NCI-H2227 (cell line): ENCODE data around the gene KSR1.
"Not testable (repeated sequence)": the region's sequence is repeated elsewhere in the genome, so short reads cannot be mapped to it uniquely, and the experiment has no call there.

Source experiments
- DNase-seq: peaks from one replicate; lab custom pipeline; 2025; ENCODE audit not compliant: unreplicated experiment; lab: John Stamatoyannopoulos, UW

KSR1 gene

DNA sequence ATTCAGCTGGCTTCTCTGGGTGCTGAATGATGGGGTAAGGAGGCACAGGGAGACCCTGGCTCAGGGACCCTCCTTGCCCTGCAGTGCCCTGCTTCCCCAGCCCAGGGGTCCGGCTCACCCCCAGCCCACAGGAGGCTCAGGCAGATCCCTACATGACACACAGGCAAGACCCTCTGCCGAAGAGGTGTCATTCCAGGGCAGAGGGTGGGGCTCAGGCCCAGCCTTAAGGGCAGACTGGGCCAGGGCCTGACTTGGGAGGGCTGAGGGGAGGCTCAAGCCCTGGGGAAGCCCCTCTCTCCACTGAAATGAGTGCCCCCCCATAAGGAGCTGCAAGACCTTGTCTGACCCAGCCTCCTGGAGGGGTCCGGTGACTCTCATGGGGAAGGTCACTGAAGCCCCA lies 30.3 kb upstream of the KSR1 start:
- no peak for DNase-seq

DNA sequence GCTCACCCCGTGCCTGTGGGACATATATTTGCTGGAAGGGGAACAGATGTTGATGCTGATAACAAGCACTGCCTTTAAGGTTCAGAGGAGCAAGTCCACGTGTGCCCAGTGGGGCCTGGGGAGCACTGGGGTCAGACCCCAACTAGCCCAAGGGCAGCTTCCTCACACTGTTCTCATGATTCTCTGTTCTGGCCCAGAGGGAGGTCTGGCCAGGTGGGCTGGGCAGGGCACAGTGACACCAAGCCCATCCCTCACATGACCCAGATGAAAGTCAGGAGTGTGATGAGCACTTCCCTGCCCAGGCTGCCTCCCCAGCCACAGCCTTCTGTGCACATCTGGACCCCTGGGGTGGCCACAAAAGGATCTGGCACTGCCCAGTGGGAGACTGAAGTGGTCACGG lies 29.8 kb upstream of the KSR1 start:
- DNase-seq, result not testable (repeated sequence)

- not testable (repeated sequence) for DNase-seq
These were observed 28.9 kb upstream of the KSR1 start for GRCh38 chr17:27427166-27427862.

DNA sequence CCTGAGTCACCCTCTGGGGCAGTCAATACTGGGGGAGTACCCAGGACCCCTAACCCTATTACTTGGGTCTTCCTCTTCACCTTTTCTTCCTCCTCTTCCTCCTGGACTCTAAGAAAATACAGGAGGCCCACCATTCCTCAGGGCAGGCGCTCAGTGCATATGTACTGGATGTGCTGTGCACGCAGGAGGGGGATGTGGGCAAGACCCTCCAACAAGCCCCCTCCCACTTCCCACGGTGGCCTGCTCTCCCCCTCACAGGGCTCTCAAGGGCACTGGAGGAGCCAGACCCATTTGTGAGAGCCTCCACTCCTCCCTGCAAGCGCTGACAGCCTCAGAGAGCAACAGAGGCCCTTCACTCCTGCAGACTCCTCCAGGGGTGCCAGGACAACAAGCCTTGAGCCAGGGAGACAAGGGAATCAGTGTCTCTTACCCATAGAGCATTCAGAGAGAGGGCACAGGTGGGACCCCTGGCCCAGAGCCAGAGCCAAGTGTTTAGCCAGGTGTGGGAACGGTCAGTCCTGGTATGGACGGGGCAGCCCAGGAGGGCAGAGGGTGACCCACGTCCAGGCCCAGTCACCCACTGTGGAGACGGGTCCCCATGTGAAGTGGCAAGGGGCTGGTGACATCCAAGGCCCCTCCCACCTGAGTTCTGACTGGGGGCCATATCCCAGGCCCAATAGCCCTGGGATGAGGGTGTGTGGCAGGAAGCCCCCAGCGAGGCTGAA lies 27.3 kb upstream of the KSR1 start:
- no peak for DNase-seq

DNA sequence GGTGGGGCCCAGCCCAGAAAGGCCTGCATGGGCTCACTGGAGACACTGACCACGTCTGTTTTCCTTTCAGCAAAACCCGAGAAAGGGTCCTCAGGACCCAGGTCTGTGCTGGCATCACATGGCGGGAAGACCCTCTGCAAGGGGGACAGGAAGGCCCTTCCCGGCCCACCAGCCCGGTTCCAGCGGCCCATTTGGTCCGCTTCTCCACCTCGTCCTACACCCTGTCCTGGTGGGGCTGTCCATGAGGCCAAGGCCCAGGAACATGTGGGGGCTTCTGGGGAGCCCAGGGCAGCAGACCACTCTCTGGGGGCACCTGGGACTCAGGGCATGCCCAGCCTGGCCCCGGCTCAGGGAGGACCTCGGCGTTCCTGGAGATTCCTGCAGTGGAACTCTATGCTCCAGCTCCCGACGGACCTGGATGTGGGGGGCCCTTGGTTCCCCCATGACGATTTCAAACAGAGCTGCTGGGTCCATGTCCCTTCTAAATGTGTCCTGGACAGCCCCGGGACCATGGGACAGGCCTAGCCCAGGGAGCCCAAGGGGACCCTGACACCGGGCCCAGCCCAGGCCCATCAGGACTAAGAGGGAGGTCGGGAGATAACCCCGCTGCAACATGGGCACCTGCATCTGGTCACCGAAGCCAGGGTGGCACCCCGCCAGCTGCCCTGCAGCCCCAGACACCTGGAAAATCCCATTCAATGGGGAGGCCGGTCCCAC lies 26.4 kb upstream of the KSR1 start:
- no peak for DNase-seq

GRCh38 chr17:27430383-27430840 lies 25.8 kb upstream of the KSR1 start:
- DNase-seq, result no peak

DNA sequence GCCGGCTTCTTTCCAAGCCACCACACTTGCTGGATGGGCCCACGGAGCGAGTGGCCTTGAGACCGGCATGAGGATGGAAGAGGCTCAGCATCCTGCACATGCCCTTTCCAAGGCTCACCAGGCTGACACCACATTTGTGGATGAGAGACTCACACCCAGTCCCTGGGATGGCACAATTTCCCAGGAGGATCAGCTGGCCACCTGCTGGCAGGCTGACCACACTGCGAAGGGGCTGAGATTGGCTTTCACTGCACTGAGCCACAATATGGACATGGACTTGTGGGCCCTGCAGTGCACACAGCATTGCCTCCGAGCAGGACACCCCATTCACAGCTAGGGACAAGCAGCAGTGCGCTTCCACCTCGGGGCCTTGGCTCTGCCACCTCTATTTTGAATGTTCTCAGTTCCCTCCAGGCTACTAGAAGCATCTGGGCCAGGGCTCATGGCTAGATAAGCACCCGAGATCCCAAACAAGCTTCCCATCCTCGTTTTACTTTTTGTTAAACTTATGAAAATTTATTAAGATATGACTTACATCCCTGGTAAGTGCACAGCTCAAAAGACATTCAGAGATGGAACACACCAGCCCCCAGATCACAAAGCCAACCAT lies 25.3 kb upstream of the KSR1 start:
- no peak for DNase-seq

- no peak for DNase-seq
These were observed 22.7 kb upstream of the KSR1 start for GRCh38 chr17:27433521-27433920.

DNA sequence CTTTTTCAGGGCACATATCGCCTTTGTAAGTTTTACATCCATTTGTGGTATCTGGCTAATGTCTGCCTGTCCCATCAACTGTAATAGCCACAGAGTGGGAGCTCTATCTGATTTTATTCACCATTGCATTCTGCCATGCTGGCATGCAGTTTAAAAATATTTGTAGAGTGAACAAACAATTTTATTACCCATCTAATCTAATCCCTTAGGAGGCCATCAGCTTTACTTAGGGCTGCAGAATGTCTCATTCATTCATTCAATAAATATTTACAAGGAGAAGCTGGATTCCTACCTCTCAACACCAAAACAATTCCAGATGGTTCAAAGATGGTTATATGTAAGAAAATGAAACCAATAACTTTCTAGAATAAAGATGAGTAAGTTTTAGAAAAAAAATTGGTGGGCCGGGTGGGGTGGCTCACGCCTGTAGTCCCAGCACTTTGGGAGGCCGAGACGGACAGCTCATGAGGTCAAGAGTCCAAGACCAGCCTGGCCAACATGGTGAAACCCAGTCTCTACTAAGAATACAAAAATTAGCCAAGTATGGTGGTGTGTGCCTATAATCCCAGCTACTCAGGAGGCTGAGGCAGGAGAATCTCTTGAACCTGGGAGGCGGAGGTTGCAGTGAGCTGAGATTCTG lies 20.7 kb upstream of the KSR1 start:
- not testable (repeated sequence) for DNase-seq

GRCh38 chr17:27438348-27438998 lies 17.8 kb upstream of the KSR1 start:
- DNase-seq, result no peak

GRCh38 chr17:27439342-27439741 lies 16.9 kb upstream of the KSR1 start:
- no peak for DNase-seq

DNA sequence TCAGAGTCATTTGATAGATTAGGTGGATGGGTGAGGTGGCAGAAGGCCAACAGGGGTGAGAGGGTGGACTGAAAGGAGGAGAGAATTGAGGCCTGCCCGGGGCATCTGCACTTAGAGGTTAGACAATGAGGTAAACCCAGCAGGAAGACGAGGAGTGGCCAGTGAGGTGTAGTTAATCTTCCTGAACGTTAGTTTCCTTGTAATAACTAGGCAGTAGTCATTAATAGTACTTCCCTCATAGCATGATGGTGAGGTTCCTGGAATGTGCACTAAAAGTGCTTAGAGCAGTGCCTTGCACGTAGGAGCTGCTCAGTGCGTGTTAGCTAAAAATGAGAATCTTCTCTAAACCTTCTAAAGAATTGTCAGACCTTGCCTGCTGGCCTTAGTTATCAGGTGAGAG lies 13.5 kb upstream of the KSR1 start:
- no peak for DNase-seq

DNA sequence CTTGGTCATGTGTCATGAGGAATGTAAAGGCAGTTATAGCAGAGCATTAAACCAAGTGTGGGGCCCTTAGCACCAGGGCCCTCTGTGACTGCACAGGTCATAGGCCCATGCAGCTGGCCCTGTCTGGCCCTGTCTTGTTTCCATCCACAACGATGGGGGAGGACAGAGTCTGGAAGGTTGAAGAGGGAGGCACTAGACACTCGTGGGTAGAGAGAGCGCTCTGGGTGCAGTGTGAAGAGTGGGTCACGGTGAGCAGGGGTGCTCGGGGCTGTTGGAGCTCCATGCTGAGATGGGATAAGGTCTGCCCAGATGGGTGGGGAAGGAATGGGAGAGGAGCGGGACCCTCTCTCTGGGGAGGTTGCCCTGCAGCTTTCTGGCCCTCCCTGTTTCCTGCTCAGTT lies 12.8 kb upstream of the KSR1 start:
- no peak for DNase-seq

DNA sequence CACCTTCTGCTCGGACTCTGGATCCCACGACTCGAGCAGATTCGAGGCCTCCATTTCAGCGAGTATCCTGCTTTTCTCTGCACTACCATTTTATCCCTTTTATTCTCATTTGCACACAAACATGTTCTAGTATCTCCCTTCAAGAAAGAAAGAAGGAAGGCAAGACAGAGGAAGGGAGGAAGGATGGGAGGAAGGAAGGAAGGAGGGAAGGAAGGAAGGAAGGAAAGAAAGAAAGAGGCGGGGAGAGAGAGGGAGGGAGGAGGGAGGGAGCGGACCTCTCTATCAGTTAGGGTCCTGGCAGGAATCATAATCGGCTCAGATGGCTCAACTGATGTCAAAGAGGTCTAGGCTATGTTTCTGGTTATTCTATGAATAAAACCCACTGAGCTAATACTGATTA lies 10.3 kb upstream of the KSR1 start:
- DNase-seq, result no peak

DNA sequence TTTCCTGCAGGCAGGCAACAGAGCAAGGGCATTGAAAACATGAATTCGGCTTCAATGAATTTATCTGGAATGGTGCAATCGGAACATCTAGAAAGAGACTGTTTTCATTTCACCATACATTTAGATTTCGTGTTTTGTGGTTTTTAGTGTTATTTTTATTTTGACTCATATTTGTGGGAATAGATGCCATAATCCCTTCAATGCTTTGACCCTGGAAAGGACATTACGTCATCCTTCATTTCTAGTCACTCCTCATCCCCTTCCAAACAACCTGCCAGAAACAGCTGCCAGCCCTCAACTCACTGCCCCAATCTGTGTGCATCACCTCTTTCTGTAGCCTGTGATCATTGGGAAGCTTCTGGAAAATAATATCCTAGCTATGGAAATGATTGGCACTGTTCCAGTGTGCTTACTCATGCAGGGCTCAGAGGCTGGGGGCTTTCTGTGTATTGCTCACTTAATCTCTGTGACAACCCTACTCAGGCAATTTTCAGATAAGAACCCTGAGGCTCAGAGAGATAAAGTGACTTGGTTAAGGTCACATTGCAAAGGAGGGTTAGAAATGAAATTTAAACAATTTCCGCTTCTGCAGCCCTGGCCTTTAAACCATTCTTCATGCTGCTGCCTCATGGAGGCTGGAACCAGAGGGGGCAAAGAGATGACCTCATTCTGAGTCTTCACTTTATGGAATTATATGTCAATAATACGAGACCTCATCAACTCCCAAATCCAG lies 9.5 kb upstream of the KSR1 start:
- no peak for DNase-seq

DNA sequence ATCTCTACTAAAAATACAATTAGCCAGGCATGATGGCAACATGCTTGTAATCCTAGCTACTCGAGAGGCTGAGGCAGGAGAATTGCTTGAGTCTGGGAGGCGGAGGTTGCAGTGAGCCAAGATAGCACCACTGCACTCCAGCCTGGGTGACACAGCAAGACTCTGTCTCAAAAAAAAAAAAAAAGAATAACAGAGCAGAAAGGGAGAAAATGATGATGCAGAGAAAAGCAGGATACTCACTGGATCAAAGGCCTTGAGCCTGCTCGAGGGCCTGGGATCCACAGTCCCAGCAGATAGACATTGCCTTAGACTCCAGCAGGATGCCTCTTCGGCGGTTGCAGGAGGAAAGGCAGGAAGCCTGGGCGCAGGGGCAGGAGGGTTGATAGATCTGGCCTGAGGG lies 7.7 kb upstream of the KSR1 start:
- not testable (repeated sequence) for DNase-seq

DNA sequence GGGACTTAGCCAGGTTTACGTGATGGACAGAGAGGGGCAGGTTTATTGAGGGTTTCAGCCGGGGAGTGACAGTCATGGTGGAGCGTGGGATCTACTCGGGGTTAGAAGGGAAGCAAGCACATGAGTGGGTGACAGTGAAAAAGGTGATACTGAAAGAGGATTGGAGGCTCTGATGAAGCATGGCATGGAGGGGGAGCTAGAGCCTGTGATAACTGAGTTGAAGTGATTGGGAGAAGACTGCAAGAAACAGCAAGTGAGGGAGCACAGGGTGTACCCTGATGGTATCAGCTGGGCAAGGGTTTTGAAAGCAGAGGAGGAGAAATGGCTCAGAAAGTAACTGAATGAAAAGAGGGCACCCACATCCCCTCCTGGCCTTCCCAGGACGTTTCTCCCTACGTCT lies 6.7 kb upstream of the KSR1 start:
- DNase-seq, result no peak

GRCh38 chr17:27449988-27450387 lies 6.3 kb upstream of the KSR1 start:
- no peak for DNase-seq

DNA sequence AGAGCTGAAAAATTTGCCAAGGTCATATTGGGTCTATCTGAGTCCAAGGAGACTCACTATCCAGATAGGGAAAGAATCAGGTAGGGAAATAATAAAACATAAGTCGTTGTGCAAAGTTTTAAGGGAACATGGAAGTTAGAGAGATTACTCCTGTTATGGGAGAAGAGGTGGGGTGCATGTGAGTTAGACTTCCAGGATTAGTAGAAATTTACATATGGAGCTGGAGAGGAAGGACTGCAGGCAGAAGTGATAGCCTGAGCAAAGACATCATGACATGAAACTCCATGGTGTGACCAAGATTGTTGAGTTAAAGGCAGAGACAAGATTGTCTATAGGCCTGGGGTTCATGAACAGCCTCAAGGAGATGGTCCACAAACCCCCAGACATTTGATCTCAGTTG lies 5.8 kb upstream of the KSR1 start:
- no peak for DNase-seq

GRCh38 chr17:27451906-27452305 lies 4.3 kb upstream of the KSR1 start:
- no peak for DNase-seq
